NCI-H2227 treated with DMSO at 0.1 percent for 48 hours (cell line): ENCODE measurements around the gene CSTPP1.
"Not testable (repeated sequence)": the region's sequence is repeated elsewhere in the genome, so short reads cannot be mapped to it uniquely, and the experiment has no call there.

Experiments used
- DNase-seq: peaks from one replicate; lab custom pipeline; 2025; lab: John Stamatoyannopoulos, UW

CSTPP1 gene

DNA sequence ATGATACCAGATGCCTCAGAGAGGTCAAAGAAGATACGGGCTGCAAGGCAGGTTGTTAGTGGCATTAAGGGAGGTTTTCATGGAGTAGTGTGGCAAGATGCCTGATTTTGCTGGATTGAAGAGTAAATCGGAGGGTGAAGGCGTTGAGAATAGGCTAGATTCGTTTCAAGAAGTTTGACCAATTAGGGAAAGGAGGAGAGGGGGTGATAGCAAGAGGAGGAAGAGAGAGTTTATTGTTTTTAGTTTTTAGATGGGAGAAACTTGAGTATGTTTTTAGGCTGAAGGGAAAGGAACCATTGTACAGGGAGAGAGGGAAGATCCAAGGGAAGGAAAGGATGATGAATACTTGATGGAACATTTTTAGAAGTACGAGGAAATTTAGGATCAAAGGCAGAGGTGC is 16.5 kb downstream of the CSTPP1 start:
- DNase-seq = no peak

DNA sequence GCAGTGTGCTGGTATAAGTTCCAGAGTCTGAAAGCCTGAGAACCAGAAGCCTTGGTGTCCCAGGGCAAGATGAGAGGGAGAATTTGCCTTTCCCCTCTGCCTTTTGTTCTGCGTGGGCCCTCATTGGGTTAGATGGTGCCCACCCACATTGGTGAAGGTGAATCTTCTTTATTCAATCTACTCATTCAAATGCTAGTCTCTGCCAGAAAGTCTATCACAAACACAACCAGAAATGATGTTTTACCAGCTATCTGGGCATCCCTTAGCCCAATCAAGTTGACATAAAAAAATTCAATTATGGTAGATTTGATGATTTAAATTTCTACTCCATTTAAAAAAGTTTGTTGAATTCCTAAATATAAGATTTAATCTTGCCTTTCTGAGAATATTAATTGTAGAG is 22.2 kb downstream of the CSTPP1 start:
- no peak for DNase-seq

DNA sequence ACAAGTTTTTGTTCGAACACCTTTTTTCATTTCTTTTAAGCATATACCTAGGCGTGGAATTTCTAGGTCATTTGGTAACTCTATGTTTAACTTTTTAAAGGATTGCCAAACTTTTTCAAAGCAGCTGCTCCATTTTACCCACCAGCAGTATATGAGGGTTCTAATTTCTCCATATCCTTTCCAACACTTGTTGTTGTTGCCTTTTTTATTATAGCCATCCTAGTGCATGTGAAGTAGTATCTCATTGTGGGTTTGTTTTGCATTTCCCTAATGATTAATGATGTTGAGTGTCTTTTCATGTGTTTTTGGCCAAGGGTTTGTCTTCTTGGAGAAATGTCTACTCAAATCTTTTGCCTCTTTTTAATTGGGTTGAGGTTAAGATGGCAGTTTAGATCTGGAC is 24.5 kb downstream of the CSTPP1 start:
- DNase-seq = no peak

DNA sequence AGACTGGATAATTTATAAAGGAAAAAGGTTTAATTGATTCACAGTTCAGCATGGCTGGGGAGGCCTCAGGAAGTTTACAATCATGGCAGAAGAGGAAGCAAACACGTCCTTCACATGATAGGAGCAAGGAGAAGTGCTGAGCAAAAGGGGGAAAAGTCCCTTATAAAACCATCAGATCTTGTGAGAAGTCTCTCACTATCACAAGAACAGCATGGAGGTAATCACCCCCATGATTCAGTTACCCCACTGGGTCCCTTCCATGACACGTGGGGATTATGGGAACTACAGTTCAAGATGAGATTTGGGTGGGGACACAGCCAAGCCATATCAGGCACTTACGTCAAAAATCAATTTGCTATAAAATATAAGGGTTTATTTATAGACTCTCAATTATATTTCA is 25.3 kb downstream of the CSTPP1 start:
- not testable (repeated sequence) for DNase-seq

DNA sequence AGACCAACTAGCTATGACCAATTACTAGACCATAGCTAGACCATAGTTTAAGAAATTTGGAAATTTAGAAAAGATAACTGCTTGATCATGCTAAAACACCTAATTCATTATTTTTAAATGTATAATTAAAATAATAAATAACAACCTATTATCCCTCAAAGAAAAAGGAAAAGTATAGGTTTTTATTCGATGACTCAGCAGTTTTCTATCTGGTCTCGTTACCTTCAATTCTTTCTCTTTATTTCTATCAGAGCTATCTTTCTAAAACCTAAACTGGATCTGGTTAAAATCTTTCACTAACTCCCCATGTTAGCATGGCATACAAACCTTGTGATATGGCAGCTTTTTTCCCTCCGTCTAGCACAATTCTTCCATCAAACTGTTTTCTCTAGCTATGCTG is 27.3 kb downstream of the CSTPP1 start:
- no peak for DNase-seq

DNA sequence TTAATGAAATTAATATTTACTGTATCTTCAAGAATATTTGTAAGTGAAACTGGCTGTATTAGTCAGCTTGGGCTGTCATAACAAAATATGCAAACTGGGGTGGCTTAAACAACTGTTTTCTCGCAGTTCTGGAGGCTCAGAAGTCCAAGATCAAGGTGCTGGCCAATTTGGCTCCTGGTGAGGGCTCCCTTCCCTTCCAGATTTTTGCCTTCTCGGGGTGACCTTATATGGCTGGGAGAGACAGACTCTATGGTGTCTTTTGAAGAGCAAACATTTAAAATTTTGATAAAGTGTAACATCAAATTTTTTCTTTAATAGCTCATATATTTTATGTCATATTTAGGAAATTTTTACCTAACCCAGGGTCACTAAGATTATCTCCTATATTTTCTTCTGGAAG is 30.2 kb downstream of the CSTPP1 start:
- no peak for DNase-seq

DNA sequence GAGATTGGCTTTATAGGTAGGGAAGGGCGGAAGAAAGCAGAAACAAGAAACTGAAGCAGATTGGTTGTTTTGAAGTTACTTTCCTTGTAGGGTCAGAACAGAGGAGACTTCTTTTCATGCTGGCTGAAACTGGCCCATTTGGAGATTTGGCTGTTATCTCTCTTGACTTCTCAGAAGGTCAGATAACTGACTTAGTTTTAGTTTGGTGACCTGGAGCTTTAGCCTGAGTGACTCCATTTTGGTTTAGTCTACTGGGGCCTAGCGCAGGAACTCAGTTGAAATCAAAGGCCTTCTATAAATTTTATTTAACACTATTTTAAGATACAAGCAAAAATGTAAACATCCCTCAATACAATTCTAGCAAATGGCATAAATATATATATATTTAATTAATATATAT is 31.4 kb downstream of the CSTPP1 start:
- no peak for DNase-seq

DNA sequence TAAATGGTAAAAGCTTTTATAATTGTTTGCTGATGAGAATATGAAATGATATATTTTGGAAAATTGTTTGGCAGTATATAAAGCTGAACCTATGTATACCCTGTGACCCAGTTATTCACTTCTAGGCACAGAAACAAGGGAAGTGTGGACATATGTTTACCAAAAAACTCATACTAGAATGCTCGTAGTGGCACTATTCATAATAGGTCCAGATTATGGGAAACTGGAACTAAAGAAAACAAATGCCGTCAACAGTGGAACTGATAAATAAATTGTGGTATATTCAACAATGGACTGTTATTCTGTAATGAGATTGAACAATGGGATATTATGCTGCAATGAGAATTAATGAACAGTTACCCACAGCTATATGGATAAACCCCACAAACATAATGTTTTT is 32.8 kb downstream of the CSTPP1 start:
- no peak for DNase-seq

DNA sequence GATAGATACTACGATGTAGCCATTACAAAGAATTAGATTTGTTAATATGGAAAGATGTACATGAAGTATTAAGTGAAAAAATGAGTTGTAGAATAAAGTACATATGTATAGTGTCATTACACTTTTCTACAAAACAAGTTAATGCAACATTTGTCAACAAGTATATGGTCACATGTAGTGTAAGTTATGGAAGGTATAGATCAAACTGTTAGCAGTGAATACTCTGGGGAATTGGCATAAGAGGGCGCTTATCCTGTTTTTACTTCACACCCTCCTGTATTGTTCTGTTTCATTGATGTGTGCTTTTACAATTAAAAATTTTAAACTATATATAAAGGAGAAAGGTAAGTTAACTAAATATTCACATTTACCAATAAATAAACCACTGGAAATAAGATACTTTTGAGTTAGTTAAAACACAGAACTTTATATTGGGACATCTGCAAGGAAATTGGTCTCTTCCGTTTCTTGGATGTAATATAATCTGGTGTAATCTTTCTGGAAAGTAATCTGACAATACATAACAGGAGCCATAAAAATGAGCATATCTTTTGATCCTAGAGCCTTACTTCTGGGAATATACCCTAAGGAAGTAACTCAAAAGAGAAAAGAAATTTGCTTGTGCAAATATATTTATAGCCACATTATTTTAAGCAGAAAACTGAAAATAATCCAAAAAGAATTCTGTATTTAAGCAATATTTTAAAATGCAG is 34.5 kb downstream of the CSTPP1 start:
- no peak for DNase-seq

DNA sequence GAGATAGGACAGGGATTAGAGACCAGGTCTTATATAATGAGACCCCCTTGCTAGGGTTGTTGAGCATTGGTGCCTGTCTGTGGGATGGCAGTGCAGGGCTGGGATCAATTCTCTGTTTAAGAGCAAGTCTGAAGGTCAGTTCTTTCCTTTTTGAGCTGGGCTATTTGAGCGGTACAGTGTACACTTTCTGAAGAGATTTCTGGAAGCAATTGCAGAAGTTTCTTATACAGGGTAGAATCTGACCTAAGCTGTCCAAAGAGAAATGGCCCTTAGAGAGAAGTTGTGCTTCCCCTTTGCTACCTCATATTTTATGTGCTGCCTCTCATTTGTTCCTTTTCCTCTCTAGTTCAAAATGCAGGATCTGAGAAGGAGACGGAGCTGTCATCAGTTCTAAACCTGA is 35.8 kb downstream of the CSTPP1 start:
- DNase-seq = no peak

DNA sequence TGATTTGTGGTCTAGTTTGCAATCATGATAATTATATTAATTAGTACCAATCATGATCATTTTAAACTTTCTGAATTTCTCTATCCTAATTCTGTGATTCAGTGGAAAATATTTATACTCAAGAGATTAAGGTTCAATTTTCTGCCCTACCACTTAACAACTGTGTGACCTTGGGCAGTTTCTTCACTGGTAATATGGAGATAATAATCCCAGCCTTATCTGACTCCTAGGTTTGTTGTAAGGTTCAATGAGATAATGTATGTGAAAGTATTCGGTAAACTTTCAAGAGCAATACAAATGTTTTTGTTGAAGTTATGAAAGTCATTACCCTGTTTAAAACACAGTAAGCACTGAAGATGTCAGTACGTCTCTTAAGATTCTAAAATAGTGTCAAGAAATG is 36.3 kb downstream of the CSTPP1 start:
- no peak for DNase-seq

DNA sequence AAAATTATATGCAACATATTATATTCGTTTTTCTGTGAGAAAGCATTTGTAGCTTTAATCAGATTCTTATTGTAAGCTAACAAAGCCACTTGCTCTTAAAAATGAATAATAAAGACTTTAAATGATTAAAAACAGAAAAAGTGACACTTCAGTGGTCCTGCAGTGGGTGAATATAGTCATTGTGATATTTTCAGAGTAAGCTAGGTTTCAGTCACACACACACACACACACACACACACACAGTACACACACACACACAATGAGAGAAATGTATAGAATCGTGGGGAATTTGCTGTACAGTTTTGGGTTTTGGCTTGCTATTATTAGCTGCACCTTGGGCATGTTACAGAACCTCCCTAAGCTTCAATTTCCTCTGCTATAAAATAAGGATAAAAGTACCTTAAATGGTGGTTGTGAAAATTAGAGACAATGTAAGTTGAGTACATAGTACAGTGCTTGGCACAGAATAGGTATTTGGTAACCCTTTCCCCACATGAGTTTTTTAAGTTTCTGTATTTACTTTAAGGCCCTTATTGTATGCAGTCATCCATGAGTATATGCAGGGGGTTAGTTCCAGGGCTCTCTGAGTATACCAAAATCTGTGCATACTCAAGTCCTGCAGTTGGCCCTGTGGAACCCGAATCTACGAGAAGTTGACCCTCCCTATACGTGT is 39.8 kb downstream of the CSTPP1 start:
- no peak for DNase-seq

DNA sequence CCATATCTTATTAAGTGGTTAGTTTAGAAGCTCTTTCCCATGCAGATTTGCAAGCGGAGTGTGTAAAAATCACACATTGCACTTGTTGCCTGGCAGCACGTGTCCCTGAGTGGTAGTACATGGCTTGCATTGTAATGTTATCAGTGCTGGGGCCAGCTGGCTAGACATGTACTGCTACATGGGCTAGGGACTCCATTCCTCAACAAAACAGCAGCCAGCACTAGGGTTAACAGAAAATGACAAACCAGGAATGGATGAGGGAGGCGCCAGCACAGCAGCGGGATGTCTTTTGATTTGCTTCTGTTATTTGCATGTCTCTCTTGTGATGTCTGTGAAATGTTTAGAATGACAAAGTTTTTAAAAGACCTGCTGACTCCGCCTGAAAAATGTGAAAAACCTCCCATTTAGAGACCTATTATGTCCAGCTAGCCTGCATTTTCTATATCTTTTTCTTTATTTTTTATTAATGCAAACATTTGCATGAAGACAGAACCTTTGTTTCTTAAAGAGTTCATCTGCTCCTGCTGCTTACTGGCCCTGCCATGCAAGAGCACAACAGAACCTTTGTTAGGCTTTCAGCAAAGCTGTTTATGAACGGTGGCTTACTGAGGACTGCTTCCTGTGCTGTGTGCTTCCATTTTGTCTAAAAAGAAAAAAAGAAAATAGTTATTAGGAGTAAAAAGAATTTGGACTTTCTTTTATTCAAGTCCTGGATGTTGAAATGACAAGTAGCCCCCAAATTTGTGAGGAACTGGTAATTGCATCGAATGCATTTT is 40.7 kb downstream of the CSTPP1 start:
- DNase-seq = no peak

DNA sequence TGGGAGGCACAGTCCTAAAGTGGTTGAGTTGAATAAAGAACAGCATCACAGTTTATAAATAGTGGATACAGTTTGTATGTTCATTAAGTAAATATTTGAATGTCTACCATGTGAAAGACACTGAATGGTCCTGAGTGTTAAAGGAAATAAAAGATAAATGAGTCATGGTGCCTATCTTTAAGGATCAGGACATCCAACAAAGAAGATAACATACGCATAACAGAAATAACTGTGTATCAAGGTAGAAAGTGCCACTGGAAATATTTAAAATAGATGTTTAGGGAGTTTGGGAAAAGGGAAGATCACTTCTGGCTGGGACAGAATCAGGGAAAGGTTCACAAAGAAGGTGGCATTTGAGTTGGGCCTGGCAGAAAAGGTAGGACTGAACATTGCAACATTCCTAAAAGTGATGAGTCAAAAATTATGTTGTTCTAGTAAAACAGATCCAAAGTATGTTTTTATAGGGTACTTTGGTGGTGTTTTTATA is 41.5 kb downstream of the CSTPP1 start:
- DNase-seq = no peak

DNA sequence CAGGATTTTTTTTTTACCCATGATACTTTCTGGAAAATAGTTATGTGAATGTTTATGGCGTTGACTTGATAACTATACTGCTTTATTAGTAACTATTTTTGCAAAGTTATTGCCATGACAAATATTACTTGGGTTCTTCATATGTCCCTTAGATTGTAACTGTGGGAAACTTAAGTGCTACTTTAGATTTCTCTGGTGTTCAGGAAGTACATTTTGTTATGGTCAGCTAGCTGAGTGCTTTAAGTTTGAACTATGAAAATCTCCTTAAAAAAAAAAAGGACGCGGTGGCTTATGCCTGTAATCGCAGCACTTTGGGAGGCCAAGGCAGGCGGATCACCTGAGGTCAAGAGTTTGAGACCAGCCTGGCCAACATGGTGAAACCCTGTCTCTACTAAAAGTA is 42.8 kb downstream of the CSTPP1 start:
- DNase-seq = no peak

DNA sequence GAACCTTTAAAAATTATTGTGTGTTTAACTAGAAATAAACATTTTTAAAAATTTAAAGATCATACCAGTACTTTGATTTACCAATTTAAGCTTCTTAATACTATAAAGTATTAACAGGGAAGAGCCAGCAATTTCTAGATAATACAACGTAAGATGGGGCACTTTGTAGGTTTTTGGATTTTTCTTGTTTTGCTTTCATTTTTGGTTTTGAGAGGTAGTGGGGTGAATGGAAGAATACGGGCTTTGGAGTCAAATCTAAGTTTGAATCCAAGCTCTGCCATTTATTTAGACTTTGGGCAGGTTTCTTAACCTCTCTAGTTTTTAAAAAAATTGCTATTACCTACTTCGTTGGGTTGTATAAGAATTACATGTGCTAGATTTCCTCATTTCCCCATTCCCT is 44.9 kb downstream of the CSTPP1 start:
- no peak for DNase-seq

DNA sequence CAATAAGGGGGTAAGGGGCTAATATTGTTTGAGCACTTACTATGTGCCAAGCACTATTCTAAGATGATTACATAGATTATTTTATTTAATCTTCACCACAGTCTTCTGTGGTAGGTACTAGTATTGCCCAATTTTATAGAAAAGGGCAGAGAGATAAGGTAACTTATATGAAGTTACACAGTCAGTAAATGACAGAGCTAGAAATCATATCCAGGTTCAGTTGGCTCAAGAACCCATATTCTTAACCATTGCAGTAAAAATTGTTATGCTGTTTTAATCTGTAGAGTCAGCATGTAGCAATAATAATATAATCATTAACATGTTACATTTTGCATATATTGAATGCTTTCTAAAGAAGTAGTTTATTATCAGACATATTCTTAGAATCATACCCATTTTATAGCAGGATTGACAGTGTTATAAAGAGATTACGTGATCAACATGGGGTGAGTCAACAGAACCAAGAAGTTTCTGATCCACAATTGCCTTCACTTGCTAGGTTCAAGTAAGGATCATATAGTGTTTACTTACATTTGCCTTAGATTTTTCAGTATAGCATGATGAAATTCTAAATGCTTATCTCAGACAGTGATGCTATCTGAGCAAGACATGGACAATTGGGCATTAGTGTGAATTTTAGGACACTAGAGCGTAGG is 46.4 kb downstream of the CSTPP1 start:
- no peak for DNase-seq

DNA sequence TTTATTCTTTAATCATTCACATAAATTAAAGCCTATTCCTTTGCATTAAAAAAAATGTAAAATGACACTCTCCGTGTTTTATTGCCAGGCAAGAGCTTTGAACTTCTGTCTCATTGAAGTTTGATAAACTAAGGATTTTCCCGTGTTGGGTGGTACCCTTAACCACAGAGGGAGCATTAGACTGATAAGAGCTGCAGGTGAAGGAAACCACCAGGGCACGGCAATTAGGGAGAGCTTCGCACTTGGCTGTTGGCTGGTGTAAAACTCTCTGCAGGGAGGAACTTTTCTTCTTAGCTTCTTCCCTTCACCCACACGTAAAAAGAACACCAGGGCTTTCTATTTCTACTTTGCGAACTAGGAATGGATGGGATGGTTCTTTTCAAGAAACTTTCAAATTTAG is 47.0 kb downstream of the CSTPP1 start:
- DNase-seq = no peak

DNA sequence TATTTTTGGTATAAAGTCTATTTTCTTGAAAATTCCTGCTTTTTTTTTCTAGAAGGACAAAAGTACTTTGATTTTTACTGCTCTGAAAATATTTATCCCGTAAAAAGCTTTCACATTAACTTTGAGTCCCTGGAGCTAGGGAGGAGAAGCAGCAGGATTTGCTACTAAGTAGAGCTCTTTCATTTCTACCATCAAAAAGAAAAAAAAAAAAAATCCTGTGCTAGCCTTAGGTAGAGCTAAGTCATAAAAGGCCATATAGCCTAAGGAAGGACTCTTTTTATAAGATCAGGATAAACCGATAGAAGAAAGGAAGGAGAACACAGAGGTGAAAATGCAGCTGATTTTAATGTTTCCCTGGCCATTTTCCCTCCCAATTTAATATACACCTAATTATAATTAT is 48.0 kb downstream of the CSTPP1 start:
- DNase-seq = no peak

DNA sequence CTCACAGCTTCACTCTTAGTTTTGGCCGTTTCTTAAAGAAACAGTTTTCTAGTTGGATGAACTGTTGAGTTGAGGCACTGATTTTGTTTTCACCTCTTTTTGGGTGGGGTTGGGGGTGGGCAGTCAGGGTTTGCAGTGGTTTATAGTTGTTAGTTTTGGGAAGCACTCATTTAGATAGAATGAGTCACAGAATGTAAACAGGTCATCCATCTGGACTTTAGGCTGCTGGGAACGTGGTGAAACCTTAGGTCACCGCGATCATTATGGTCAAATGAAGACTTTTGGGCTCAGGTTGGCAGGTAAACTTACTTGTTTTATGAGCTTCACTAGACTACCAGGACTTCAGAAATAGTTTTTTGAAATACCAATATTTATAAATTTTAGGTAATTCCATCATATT is 48.4 kb downstream of the CSTPP1 start:
- no peak for DNase-seq

DNA sequence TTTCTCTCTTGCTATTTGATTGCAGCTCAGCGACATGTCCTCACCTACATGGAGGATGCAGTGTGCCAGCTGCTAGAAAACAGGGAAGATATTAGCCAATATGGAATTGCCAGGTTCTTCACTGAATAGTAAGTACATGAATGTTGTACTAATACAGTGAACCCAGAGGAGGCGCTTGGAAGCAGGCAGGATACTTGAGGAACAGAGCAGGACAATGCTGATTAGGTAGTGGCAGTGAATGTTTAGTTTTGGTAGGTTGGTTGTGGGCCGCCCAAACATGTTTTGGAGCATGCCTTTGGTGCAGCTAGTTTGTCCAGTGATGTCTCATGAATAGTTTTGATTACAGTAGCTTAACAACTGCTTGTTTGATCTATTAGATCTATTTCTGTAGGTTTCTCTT is 50.6 kb downstream of the CSTPP1 start:
- no peak for DNase-seq

DNA sequence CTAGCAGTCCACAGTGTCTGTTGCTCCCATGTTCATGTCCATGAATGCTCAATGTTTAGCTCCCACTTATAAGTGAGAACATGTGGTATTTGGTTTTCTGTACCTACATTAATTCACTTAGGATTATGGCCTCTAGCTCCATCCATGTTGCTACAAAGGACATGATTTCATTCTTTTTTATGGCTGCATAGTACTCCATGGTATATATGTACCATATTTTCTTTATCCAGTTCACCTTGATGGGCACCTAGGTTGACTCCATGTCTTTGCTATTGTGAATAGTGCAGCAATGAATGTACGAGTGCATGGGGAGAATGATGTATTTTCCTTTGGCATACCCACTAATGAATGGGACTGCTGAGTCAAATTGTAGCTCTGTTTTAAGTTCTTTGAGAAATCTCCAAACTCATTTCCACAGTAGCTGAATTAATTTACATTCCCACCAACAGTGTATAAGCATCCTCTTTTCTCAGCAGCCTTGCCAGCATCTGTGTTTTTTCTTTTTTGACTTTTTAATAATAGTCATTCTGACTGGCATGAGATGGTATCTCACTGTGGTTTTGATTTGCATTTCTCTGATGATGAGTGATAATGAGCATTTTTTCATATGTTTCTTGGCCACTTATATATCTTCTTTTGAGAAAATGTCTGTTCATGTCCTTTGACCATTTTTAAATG is 53.4 kb downstream of the CSTPP1 start:
- not testable (repeated sequence) for DNase-seq
